Natural killer cell (primary cell): ENCODE data around the gene SLC25A26. TPM values are rescaled to one million over a fixed set of nuclear protein-coding genes. Genes with fewer than 3 reads are reported as not detected.

Source experiments
- ATAC-seq, 3 donors: fragments of 150-1000 bp in 2 of 3; fragments of 200-7000 bp in 1 of 3; cut with Tn5 transposase; 1 replicate in 1 of 3; 2 replicates in 2 of 3; pipeline ENCODE4 v1.10.0; 2021; ENCODE audit warnings: mild to moderate bottlenecking in 2 of 3, moderate library complexity in 2 of 3
- DNase-seq, 2 donors: peaks; one replicate each; pipeline versions ENCODE4 v3.0.0 to v3.0.0-alpha.2; 2013 to 2021; ENCODE audit warnings: mixed read lengths in 1 of 2
- H3K27ac ChIP-seq: one replicate; pipeline ENCODE4 v1.5.1; 2013; ENCODE audit warnings: mild to moderate bottlenecking, low read length
- H3K27me3 ChIP-seq: one replicate; pipeline ENCODE4 v1.6.1; 2013; ENCODE audit warnings: low read length; ENCODE audit not compliant: control insufficient read depth, insufficient read depth
- H3K36me3 ChIP-seq: one replicate; pipeline ENCODE4 v1.6.1; 2013; ENCODE audit warnings: low read length; ENCODE audit not compliant: control insufficient read depth, insufficient read depth
- H3K4me1 ChIP-seq: one replicate; pipeline ENCODE4 v1.6.1; 2013; ENCODE audit warnings: low read length; ENCODE audit not compliant: control insufficient read depth, insufficient read depth
- H3K4me3 ChIP-seq: one replicate; pipeline ENCODE4 v1.5.1; 2013; ENCODE audit warnings: low read length
- H3K9me3 ChIP-seq: one replicate; pipeline ENCODE4 v1.6.1; 2013; ENCODE audit warnings: low read length; ENCODE audit not compliant: control insufficient read depth, insufficient read depth
- H3K27ac Mint-ChIP-seq, 2 donors: one replicate each; pipeline ENCODE4 v1.8.0; 2022; ENCODE audit warnings: mild to moderate bottlenecking in 2 of 2, mixed read lengths in 2 of 2, moderate library complexity in 1 of 2
- H3K27me3 Mint-ChIP-seq, 2 donors: one replicate each; pipeline ENCODE4 v1.8.0; 2022; ENCODE audit warnings: low read depth in 2 of 2, mixed read lengths in 2 of 2
- H3K36me3 Mint-ChIP-seq: one replicate; pipeline ENCODE4 v1.8.0; 2022; ENCODE audit warnings: mixed read lengths
- H3K4me1 Mint-ChIP-seq, 2 donors: one replicate each; pipeline ENCODE4 v1.8.0; 2022; ENCODE audit warnings: mixed read lengths in 2 of 2
- H3K4me3 Mint-ChIP-seq: one replicate; pipeline ENCODE4 v1.8.0; 2022; ENCODE audit warnings: mild to moderate bottlenecking, moderate library complexity, mixed read lengths
- H3K9me3 Mint-ChIP-seq, 2 donors: one replicate each; pipeline ENCODE4 v1.8.0; 2022; ENCODE audit warnings: mixed read lengths in 2 of 2
- CTCF ChIP-seq: fragments of 200-600 bp; IDR thresholded peaks from one replicate; pipeline ENCODE4 v1.8.0; 2022; ENCODE audit warnings: antibody characterized with exemption
- WGBS: methylation state at CpG from one replicate; pipeline ENCODE4 v1.1.7; 2013; ENCODE audit warnings: missing lambda C conversion rate; ENCODE audit not compliant: insufficient coverage; 5-methylcytosine and 5-hydroxymethylcytosine counted together
- intact Hi-C: fragments of 100-400 bp; cut with micrococcal nuclease; formaldehyde crosslinking; loops from one replicate; pipeline ENCODE4 v1.14.2; 2022
- total RNA-seq, 4 donors: library from RNA; stranded (reverse); fragments of 120-200 nt in 1 of 4; gene quantifications; one replicate each; pipeline versions ENCODE4 v1.2.3 to v1.2.4, GENCODE V29; 2013 to 2022

Gene SLC25A26
- total RNA-seq, 3 donors from 2014 or later (not counting 1 experiment from before 2014, with no cell fraction given): 18.4 to 23.9 (median 23.3) TPM

GRCh38 chr3:66426135-66426534 is 205.3 kb downstream of the SLC25A26 start:
- no peak overlapping the region for H3K27ac ChIP-seq
- no peak overlapping the region for H3K4me3 ChIP-seq
- H3K9me3 Mint-ChIP-seq: peaks cover 0 to under 1% of the 10 kb centered on the region in 2 donors
- intact Hi-C loops: no loop called here
- ATAC-seq (no peak), DNase-seq (no peak)
- H3K36me3 Mint-ChIP-seq: peaks cover 6% of the 10 kb centered on the region
- no peaks in the 10 kb centered on the region for H3K4me1 Mint-ChIP-seq
- 41% methylated on average over 1 of the region's 1 CpG for WGBS
- no peak overlapping the region for H3K27ac Mint-ChIP-seq
- H3K36me3 ChIP-seq: no peaks in the 10 kb centered on the region
- no peak overlapping the region for H3K4me3 Mint-ChIP-seq
- peaks cover 8% of the 10 kb centered on the region for H3K9me3 ChIP-seq
- no peaks in the 10 kb centered on the region for H3K27me3 Mint-ChIP-seq
- no peak for TF ChIP-seq CTCF
- H3K27me3 ChIP-seq: no peaks in the 10 kb centered on the region
- H3K4me1 ChIP-seq: no peaks in the 10 kb centered on the region

GRCh38 chr3:66427352-66427751 is 206.6 kb downstream of the SLC25A26 start:
- ATAC-seq (no peak), DNase-seq (no peak)
- H3K36me3 ChIP-seq: no peaks in the 10 kb centered on the region
- Mint-ChIP-seq H3K9me3 (no peaks in the 10 kb centered on the region), H3K36me3 (peaks cover 2% of the 10 kb centered on the region), H3K4me1 (no peaks in the 10 kb centered on the region), H3K27me3 (no peaks in the 10 kb centered on the region), H3K4me3 (no peak overlapping the region), H3K27ac (no peak overlapping the region)
- intact Hi-C loops: no loop called here
- H3K4me3 ChIP-seq: no peak overlapping the region
- no peak for TF ChIP-seq CTCF
- no peaks in the 10 kb centered on the region for H3K4me1 ChIP-seq
- no peak overlapping the region for H3K27ac ChIP-seq
- WGBS: 86% methylated on average over 3 of the region's 3 CpGs
- H3K27me3 ChIP-seq: no peaks in the 10 kb centered on the region
- no peaks in the 10 kb centered on the region for H3K9me3 ChIP-seq

- Mint-ChIP-seq H3K36me3 (no peaks in the 10 kb centered on the region), H3K27me3 (no peaks in the 10 kb centered on the region), H3K27ac (no peak overlapping the region), H3K4me1 (no peaks in the 10 kb centered on the region), H3K4me3 (no peak overlapping the region), H3K9me3 (no peaks in the 10 kb centered on the region)
- no peak for ATAC-seq
- intact Hi-C loops: no loop called here
- 94% methylated on average over 4 of the region's 5 CpGs for WGBS
- Histone ChIP-seq H3K27ac (no peak overlapping the region), H3K4me1 (no peaks in the 10 kb centered on the region), H3K4me3 (no peak overlapping the region), H3K36me3 (no peaks in the 10 kb centered on the region), H3K27me3 (no peaks in the 10 kb centered on the region), H3K9me3 (no peaks in the 10 kb centered on the region)
- no peak for DNase-seq
- TF ChIP-seq CTCF: no peak
These were observed 207.2 kb downstream of the SLC25A26 start for GRCh38 chr3:66427951-66428474.

Other genes starting within 250 kb of the SLC25A26 start
- gene MAGI1, start 182.1 kb upstream of the SLC25A26 start, total RNA-seq: not detected